Activated CD4-positive, alpha-beta T cell treated with anti-CD3 and anti-CD28 coated beads for 4 hours (primary cell): ENCODE results near the gene PHKG2.

Experiments
- DNase-seq, 2 donors: peaks; one replicate each; pipeline ENCODE4 v3.0.0-alpha.2; 2020

PHKG2 gene

GRCh38 chr16:30777591-30778297 is 29.5 kb downstream of the PHKG2 start:
- DNase-seq: no peak

- DNase-seq: no peak
Observed at GRCh38 chr16:30778549-30779244, 30.5 kb downstream of the PHKG2 start.

DNA sequence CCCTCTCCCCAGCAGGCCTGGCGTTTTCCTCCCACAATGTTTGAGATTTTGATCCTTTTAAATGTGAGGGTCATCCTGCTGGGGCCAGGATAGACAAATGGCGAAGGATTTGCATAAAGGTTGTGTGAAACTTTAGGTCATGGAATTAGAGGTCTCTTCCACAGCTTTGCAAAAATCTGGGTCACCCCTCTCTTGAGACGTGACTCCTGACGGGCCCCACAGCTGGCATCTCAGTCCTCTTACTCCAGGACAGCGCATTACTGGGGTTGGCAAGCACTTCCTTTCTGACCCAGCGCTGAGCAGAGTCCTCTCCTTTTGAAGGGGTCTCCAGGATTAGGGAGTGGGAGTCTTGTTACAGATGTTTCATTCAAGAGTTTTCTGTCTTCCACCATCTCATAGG is 31.4 kb downstream of the PHKG2 start:
- DNase-seq: no peak

DNA sequence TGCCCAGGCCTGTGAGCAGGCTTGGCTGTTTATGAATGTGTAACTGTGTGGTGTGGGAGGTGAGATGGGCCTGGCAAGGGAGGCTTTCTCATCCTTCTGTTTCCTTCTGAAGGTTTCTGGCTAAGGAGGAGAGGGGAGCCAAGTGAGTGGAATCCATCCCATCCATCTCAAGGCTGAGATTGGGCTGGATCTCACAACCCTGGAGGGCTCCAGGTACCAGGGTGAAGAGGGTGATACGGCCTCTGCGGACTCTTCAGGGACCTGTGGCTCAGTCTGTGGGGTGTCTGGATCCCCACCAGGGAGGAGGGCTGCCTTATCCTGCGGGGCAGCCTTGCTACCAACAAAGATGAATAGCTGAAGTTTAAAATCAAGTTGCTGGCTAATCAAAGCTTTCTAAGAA is 31.8 kb downstream of the PHKG2 start:
- no peak for DNase-seq

- DNase-seq: no peak
Observed at GRCh38 chr16:30780549-30780948, 32.3 kb downstream of the PHKG2 start.

DNA sequence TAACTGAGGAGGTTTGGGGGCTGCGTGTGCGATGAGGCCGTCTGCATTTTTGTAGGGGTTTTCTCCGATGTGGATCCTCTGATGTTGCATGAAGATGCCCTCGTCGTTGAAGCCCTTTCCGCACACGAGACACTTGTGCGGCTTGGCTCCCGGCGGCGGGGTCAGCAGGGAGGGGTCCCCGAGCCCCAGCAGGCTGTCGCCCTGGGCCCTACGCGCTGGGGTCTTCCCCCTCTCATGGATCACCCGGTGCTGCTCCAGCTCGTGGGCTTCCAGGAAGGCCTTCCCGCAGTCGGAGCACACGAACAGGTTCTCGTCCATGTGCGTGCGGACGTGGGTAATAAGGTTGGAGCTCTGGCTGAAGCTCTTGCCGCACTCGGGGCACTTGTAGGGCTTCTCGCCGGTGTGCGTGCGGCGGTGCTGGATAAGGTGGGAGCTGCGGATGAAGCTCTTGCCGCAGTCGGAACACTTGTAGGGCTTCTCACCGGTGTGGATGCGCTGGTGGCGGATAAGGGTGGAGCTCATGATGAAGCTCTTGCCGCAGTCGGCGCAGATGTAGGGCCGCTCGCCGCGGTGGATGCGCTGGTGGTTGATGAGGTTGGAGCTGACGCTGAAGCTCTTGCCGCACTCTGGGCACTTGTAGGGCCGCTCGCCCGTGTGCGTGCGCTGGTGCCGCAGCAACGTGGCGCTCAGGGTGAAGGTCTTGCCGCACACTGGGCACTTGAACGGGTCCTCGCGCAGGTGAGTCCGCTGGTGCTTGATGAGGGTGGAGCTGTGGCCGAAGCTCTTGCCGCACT is 34.5 kb downstream of the PHKG2 start:
- DNase-seq: no peak

- DNase-seq: no peak
Observed at GRCh38 chr16:30783280-30784109, 35.3 kb downstream of the PHKG2 start.

GRCh38 chr16:30784215-30784614 is 36.0 kb downstream of the PHKG2 start:
- DNase-seq: no peak

- no peak for DNase-seq
Observed at GRCh38 chr16:30785126-30786106, 37.2 kb downstream of the PHKG2 start.

DNA sequence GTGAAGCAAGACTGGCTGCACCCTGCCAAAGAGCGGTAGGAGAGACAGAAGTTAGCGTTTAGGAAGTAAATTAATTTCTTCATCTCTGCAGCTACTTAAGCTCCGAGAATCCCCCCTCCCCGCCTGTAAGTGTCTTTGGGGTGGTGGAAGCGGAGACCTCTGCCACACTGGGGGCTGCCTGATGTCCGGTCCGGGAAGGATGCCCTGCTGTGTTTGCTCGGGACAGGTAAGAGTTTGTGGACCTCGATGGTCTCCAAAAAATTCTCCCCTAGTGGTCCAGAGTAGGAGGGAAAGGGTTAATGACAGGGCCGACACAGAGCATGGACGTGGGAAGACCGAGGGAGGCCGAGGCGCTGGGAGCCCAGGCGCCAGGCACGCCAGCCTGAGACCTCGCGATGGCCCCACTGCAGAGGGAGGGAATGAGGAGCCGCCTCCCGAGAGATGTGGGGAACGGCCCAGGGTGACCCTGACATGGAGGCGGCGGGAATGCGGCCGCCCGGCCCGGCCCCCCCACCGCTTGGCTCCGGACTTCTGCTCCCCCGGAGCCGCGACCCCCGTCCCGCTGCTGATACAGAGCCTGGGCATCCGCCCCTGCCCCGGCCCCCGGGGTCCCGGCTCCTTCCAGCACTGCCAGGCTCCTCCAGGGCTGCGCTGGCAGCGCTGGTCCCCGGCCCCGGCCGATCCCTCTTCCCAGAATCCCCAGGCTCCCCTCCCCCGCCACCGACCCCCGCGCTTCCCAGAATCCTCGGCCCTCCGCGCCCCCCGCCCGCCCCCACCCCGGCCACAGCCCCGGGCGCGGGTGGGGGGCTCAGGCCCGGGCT is 38.1 kb downstream of the PHKG2 start:
- no peak for DNase-seq

GRCh38 chr16:30786936-30787612 is 38.8 kb downstream of the PHKG2 start, which contains the start of gene ZNF629:
Gene ZNF629 (minus strand): TSS chr16:30787205. CDS start chr16:30784482, 2,723 bp downstream.
- peak in 1 of 2 donors; percentile 28 for DNase-seq

- no peak for DNase-seq
Observed at GRCh38 chr16:30787613-30788378, 39.6 kb downstream of the PHKG2 start.

DNA sequence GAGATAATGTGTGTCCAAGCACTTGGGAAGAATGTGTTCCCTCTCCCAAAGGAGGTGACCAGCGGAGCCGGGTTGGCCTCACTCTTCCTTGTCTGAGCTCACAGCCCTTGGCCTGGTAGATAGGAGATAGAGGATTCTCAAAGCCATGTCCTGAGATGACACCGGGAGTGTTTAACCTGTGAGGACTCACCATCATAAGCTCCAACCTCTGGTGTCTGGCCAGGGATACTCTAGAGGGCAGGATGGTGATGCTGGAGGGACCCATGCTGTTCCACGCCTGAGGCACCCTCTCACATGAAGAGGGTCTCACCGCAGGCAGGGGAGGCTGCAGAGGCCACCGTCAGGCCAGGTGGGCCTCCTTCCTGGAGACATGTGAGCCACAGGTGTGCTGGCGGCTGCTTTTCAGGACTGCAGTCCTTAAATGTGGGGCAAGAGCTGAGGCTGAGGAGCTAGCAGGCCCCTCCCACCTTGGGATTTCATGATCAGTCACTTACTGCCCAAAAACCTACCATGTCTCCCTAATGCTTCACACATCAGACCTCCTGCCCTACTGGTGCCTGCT is 45.4 kb downstream of the PHKG2 start:
- no peak for DNase-seq

DNA sequence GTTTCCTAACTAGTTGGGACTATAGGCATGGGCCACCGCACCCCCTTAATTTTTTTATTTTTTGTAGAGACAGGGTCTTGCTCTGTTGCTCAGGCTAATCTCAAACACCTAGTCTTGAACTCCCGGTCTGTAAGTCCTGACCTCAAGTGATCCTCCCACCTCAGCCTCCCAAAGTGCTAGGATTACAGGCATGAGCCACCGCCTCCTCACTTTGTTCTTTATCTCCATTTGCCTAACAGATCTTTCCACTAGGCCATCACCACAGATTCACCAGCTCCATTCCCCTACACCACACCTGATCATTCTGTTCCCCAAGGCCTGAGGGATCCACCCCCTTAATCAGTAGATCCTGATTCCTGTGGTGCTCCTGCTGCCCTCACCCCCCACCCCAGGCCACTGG is 46.4 kb downstream of the PHKG2 start:
- no peak for DNase-seq

GRCh38 chr16:30797670-30798309 is 49.6 kb downstream of the PHKG2 start:
- DNase-seq: no peak
